ENCODE results near the gene ZNF69. TPM values are rescaled to one million over a fixed set of nuclear protein-coding genes. Genes with fewer than 3 reads are reported as not detected.
"Not testable (repeated sequence)": the region's sequence is repeated elsewhere in the genome, so short reads cannot be mapped to it uniquely, and the experiment has no call there.

ZNF69 gene
- total RNA-seq, 1 donor from 2014 or later = 0.85 TPM

- Histone ChIP-seq H3K4me1 (no peaks in the 10 kb centered on the region), H3K4me3 (no peak overlapping the region), H3K36me3 (peaks cover 3 to 4% of the 10 kb centered on the region in 2 donors), H3K27me3 (no peaks in the 10 kb centered on the region), H3K9me3 (peaks cover 13 to 45% of the 10 kb centered on the region in 2 donors), H3K27ac (no peak overlapping the region)
- DNase-seq (ENCODE audit: low spot score in 2 of 2) = no peak
- intact Hi-C loops (cut with DNase I) = no loop called here
- no peak for TF ChIP-seq CTCF (IDR thresholded peaks at IDR 0.05)
Observed at GRCh38 chr19:11931513-11931912, 43.9 kb downstream of the ZNF69 start.

DNA sequence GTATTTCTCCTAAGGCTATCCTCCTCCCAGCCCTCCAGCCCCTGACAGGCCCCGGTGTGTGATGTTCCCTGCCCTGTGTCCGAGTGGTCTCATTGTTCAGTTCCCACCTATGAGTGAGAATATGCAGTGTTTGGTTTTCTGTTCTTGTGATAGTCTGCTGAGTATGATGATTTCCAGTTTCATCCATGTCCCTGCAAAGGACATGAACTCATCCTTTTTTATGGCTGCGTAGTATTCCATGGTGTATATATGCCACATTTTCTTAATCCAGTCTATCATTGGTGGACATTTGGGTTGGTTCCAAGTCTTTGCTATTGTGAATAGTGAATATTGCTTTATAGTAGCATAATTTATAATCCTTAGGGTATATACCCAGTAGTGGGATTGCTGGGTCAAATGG is 48.2 kb downstream of the ZNF69 start:
- H3K27me3 ChIP-seq; H3K4me1 ChIP-seq; DNase-seq (ENCODE audit: low spot score in 2 of 2); intact Hi-C loops (cut with DNase I); H3K4me3 ChIP-seq; H3K27ac ChIP-seq: not testable (repeated sequence)
- H3K9me3 ChIP-seq = peaks cover 27 to 82% of the 10 kb centered on the region in 2 donors
- peaks cover 13 to 26% of the 10 kb centered on the region in 2 donors for H3K36me3 ChIP-seq

GRCh38 chr19:11938383-11938782 is 50.8 kb downstream of the ZNF69 start:
- intact Hi-C loops (cut with DNase I); H3K4me1 ChIP-seq; DNase-seq (ENCODE audit: low spot score in 2 of 2); H3K27ac ChIP-seq; H3K4me3 ChIP-seq; H3K27me3 ChIP-seq: not testable (repeated sequence)
- H3K9me3 ChIP-seq = peaks cover 51 to 95% of the 10 kb centered on the region in 2 donors
- peaks cover 17 to 48% of the 10 kb centered on the region in 2 donors for H3K36me3 ChIP-seq

- Histone ChIP-seq H3K36me3 (peaks cover 31 to 78% of the 10 kb centered on the region in 2 donors), H3K9me3 (peaks cover 67 to 96% of the 10 kb centered on the region in 2 donors)
- H3K4me1 ChIP-seq; intact Hi-C loops (cut with DNase I); DNase-seq (ENCODE audit: low spot score in 2 of 2); H3K27ac ChIP-seq; H3K27me3 ChIP-seq; H3K4me3 ChIP-seq: not testable (repeated sequence)
Observed at GRCh38 chr19:11941361-11941887, 53.8 kb downstream of the ZNF69 start.

GRCh38 chr19:11942008-11942842 is 54.6 kb downstream of the ZNF69 start:
- no peaks in the 10 kb centered on the region for H3K4me1 ChIP-seq
- peaks cover 39 to 86% of the 10 kb centered on the region in 2 donors for H3K36me3 ChIP-seq
- intact Hi-C loops (cut with DNase I) = no loop called here
- DNase-seq (ENCODE audit: low spot score in 2 of 2) = no peak
- H3K27ac ChIP-seq = no peak overlapping the region
- H3K27me3 ChIP-seq = no peaks in the 10 kb centered on the region
- no peak overlapping the region for H3K4me3 ChIP-seq
- no peak for TF ChIP-seq CTCF (IDR thresholded peaks at IDR 0.05)
- peaks cover 71 to 96% of the 10 kb centered on the region in 2 donors for H3K9me3 ChIP-seq

- no peak for DNase-seq (ENCODE audit: low spot score in 2 of 2)
- Histone ChIP-seq H3K4me1 (no peaks in the 10 kb centered on the region), H3K27ac (no peak overlapping the region), H3K4me3 (no peak overlapping the region), H3K9me3 (peaks cover 76 to 96% of the 10 kb centered on the region in 2 donors), H3K27me3 (no peaks in the 10 kb centered on the region), H3K36me3 (peaks cover 44 to 88% of the 10 kb centered on the region in 2 donors)
- intact Hi-C loops (cut with DNase I) = no loop called here
- no peak for TF ChIP-seq CTCF (IDR thresholded peaks at IDR 0.05)
Observed at GRCh38 chr19:11942843-11943108, 55.2 kb downstream of the ZNF69 start.

- Histone ChIP-seq H3K27ac (no peak overlapping the region), H3K4me3 (no peak overlapping the region), H3K27me3 (no peaks in the 10 kb centered on the region), H3K36me3 (peaks cover 63 to 100% of the 10 kb centered on the region in 2 donors), H3K4me1 (no peaks in the 10 kb centered on the region), H3K9me3 (peaks cover 95 to 100% of the 10 kb centered on the region in 2 donors)
- intact Hi-C loops (cut with DNase I) = no loop called here
- DNase-seq (ENCODE audit: low spot score in 2 of 2) = no peak
- TF ChIP-seq CTCF (IDR thresholded peaks at IDR 0.05) = no peak
Observed at GRCh38 chr19:11944656-11945055, 57.1 kb downstream of the ZNF69 start.

All from ascending aorta (tissue), 2 donors.